Esophagus muscularis mucosa (tissue), 4 donors: ENCODE measurements around the gene B4GALT3.

Source experiments
- EP300 ChIP-seq: sonication (generic); formaldehyde crosslinking; IDR thresholded peaks from one replicate; pipeline ENCODE4 v1.6.1; 2017; ENCODE audit warnings: antibody characterized with exemption
- POLR2A ChIP-seq: fragments of 450-650 bp; IDR thresholded peaks from one replicate; pipeline ENCODE4 v1.6.1; 2017; ENCODE audit warnings: antibody characterized with exemption, moderate library complexity, mild to moderate bottlenecking, low read depth
- POLR2AphosphoS5 ChIP-seq, 2 donors: sonication (generic); formaldehyde crosslinking; IDR thresholded peaks; one replicate each; pipeline ENCODE4 v1.6.1; 2017; ENCODE audit warnings: antibody characterized with exemption in 2 of 2
- TF ChIP-seq, protein P1 (sequence below), 3 experiments: fragments of 200-600 bp in 2 of 3; fragments of 450-650 bp in 1 of 3; sonication (generic) in 2 of 3; IDR thresholded peaks; one replicate each; pipeline ENCODE4 v1.5.1; 2017 to 2019; ENCODE audit warnings: antibody characterized with exemption in 3 of 3, mild to moderate bottlenecking in 2 of 3, moderate library complexity in 1 of 3

DNA sequence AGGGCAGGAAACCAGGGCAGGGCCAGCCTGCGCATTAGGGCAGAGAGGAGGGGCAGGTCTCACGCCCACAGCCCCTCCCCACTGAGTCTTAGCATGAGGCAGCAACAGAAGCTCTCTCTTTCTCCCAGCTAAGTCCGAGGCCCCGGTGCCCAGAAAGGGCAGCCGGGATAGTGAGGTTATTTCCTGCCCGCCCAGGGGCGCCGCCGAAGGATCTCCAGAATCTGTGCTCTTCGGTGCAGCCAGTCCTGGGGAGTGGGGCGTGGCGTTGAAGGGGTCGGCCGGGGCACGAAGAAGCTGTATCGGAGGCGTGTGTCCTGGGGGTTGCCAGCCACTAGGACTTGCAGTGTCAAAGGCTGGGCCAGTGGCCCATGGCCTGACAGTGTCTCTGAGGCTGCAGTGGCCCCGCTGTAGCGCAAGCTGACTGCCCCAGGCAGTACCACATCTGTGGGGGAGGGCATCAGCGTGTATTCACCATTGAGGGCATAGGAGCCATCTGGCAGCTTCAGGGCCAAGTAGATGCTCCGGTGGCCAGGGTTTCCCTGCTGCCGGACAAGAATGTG, 13.7 kb upstream of the B4GALT3 start:
- TF ChIP-seq, protein P1, sequence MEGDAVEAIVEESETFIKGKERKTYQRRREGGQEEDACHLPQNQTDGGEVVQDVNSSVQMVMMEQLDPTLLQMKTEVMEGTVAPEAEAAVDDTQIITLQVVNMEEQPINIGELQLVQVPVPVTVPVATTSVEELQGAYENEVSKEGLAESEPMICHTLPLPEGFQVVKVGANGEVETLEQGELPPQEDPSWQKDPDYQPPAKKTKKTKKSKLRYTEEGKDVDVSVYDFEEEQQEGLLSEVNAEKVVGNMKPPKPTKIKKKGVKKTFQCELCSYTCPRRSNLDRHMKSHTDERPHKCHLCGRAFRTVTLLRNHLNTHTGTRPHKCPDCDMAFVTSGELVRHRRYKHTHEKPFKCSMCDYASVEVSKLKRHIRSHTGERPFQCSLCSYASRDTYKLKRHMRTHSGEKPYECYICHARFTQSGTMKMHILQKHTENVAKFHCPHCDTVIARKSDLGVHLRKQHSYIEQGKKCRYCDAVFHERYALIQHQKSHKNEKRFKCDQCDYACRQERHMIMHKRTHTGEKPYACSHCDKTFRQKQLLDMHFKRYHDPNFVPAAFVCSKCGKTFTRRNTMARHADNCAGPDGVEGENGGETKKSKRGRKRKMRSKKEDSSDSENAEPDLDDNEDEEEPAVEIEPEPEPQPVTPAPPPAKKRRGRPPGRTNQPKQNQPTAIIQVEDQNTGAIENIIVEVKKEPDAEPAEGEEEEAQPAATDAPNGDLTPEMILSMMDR (IDR thresholded peaks at IDR 0.05), result no peak
- no peak for TF ChIP-seq EP300
- no peak for TF ChIP-seq POLR2A
- no peak for TF ChIP-seq POLR2AphosphoS5 (IDR thresholded peaks at IDR 0.05)
